HL-60 (cell line): ENCODE measurements around the gene STARD6.
"Not testable (repeated sequence)": the region's sequence is repeated elsewhere in the genome, so short reads cannot be mapped to it uniquely, and the experiment has no call there.

Experiments
- DNase-seq, 2 experiments: peaks; one replicate each; pipeline ENCODE4 v3.0.0-alpha.2; 2010 to 2020; ENCODE audit warnings: low read depth in 1 of 2, low spot score in 1 of 2
- H3K27ac ChIP-seq: fragments of 250-450 bp; sonication (Bioruptor Pico); replicated peaks from 2 replicates; pipeline ENCODE4 v1.5.1; 2020; ENCODE audit warnings: mild to moderate bottlenecking, moderate library complexity
- H3K27me3 ChIP-seq: fragments of 250-450 bp; sonication (Bioruptor Pico); 2 replicates; pipeline ENCODE4 v1.5.1; 2021; ENCODE audit warnings: mild to moderate bottlenecking, moderate library complexity; ENCODE audit not compliant: insufficient read depth, poor library complexity, severe bottlenecking
- H3K4me3 ChIP-seq: replicated peaks from 2 replicates; pipeline ENCODE4 v1.5.1; 2011; ENCODE audit warnings: mild to moderate bottlenecking, control low read depth, low read length; ENCODE audit not compliant: insufficient read depth
- GABPA ChIP-seq: IDR thresholded peaks from 2 replicates; pipeline ENCODE4 v1.6.1; 2012; ENCODE audit warnings: low read depth
- POLR2AphosphoS5 ChIP-seq: IDR thresholded peaks from 2 replicates; pipeline ENCODE4 v1.6.1; 2012; ENCODE audit warnings: low read depth
- REST ChIP-seq: IDR thresholded peaks from 2 replicates; pipeline ENCODE4 v1.6.1; 2012; ENCODE audit warnings: low read depth; ENCODE audit not compliant: insufficient replicate concordance
- SPI1 ChIP-seq: IDR thresholded peaks from 2 replicates; pipeline ENCODE4 v1.6.1; 2012; ENCODE audit warnings: low read depth, mild to moderate bottlenecking, borderline replicate concordance
- TF ChIP-seq, protein P1 (sequence below): IDR thresholded peaks from one replicate; pipeline ENCODE4 v1.5.1; 2011; ENCODE audit warnings: low read length, control low read depth, inconsistent platforms; ENCODE audit not compliant: insufficient read depth

The STARD6 gene

DNA sequence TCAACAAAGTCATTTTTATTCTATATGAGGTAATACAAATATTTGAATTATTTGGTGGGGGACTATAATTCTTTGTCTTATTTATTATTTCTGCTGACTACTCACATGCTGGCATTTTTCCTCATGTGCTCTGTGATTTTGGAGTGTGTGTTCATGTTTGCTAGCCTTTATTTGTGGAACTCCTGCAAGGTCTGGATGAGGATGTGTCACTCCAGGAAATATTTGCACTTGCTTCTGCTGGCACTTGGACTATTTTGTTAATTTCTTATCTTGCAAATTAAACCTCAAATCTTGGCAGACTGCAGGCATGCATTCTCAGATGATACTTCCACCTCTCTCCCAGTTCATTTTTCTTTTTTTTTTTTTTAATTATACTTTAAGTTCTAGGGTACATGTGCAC, 54.2 kb downstream of the STARD6 start:
- no peak overlapping the region for H3K27ac ChIP-seq
- TF ChIP-seq GABPA (no peak), REST (no peak), SPI1 (no peak), POLR2AphosphoS5 (no peak)
- TF ChIP-seq, protein P1, sequence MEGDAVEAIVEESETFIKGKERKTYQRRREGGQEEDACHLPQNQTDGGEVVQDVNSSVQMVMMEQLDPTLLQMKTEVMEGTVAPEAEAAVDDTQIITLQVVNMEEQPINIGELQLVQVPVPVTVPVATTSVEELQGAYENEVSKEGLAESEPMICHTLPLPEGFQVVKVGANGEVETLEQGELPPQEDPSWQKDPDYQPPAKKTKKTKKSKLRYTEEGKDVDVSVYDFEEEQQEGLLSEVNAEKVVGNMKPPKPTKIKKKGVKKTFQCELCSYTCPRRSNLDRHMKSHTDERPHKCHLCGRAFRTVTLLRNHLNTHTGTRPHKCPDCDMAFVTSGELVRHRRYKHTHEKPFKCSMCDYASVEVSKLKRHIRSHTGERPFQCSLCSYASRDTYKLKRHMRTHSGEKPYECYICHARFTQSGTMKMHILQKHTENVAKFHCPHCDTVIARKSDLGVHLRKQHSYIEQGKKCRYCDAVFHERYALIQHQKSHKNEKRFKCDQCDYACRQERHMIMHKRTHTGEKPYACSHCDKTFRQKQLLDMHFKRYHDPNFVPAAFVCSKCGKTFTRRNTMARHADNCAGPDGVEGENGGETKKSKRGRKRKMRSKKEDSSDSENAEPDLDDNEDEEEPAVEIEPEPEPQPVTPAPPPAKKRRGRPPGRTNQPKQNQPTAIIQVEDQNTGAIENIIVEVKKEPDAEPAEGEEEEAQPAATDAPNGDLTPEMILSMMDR: no peak
- no peak overlapping the region for H3K4me3 ChIP-seq
- H3K27me3 ChIP-seq: no peaks in the 10 kb centered on the region
- DNase-seq: no peak

- not testable (repeated sequence) for DNase-seq, H3K27me3 ChIP-seq, H3K4me3 ChIP-seq, H3K27ac ChIP-seq
These were observed 58.7 kb downstream of the STARD6 start for GRCh38 chr18:54298991-54299390.

- DNase-seq: no peak
- no peaks in the 10 kb centered on the region for H3K27me3 ChIP-seq
- no peak overlapping the region for H3K4me3 ChIP-seq
- no peak for TF ChIP-seq GABPA
- TF ChIP-seq REST: peak; percentile 95
- H3K27ac ChIP-seq: no peak overlapping the region
These were observed 61.6 kb downstream of the STARD6 start for GRCh38 chr18:54296062-54296461.

DNA sequence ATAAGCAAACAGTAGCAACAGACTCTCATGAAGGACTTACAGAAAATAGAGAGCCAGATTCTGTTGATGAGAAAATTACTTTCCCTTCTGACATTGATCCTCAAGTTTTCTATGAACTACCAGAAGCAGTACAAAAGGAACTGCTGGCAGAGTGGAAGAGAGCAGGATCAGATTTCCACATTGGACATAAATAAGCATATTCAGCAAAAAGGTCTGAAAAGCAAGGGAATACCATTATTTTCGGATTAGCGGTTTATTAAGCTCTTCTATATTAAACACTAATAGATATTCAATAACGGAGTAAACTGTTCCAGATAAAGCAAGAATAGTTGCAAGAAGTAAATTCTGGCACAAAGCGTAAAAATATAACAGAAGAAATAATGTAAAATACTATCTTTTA, 63.4 kb downstream of the STARD6 start:
- TF ChIP-seq GABPA (no peak), REST (no peak), POLR2AphosphoS5 (no peak), SPI1 (no peak)
- TF ChIP-seq, protein P1: no peak
- DNase-seq: no peak
- no peaks in the 10 kb centered on the region for H3K27me3 ChIP-seq
- H3K27ac ChIP-seq: no peak overlapping the region
- H3K4me3 ChIP-seq: no peak overlapping the region
